PFSK-1 (cell line): ENCODE data around the gene BEGAIN.

Source experiments
- FOXP2 ChIP-seq: optimal IDR thresholded peaks from 2 replicates; pipeline ENCODE3; 2011; ENCODE audit warnings: borderline replicate concordance, control low read depth, inconsistent platforms; ENCODE audit not compliant: insufficient read depth; ENCODE audit errors: extremely low read length, extremely low read depth
- POLR2AphosphoS5 ChIP-seq: IDR thresholded peaks from 2 replicates; pipeline ENCODE4 v1.6.1; 2012; ENCODE audit warnings: low read depth, mild to moderate bottlenecking, control low read depth, low read length, moderate library complexity
- SIN3A ChIP-seq: IDR thresholded peaks from 2 replicates; pipeline ENCODE4 v1.6.1; 2012; ENCODE audit warnings: mild to moderate bottlenecking, low read length, moderate library complexity, borderline replicate concordance; ENCODE audit not compliant: insufficient read depth
- TAF1 ChIP-seq: IDR thresholded peaks from 2 replicates; pipeline ENCODE4 v1.6.1; 2012; ENCODE audit warnings: low read length, control low read depth, borderline replicate concordance; ENCODE audit not compliant: insufficient read depth
- TF ChIP-seq, protein P1 (sequence below), 2 experiments: IDR thresholded peaks; 2 replicates each; pipeline versions ENCODE4 v1.6.1 to v1.8.0; 2011 to 2012; ENCODE audit warnings: low read depth in 2 of 2, low read length in 2 of 2, control low read depth in 1 of 2, inconsistent platforms in 1 of 2, mild to moderate bottlenecking in 1 of 2, moderate library complexity in 1 of 2; ENCODE audit not compliant: insufficient read depth in 1 of 2

The BEGAIN gene

DNA sequence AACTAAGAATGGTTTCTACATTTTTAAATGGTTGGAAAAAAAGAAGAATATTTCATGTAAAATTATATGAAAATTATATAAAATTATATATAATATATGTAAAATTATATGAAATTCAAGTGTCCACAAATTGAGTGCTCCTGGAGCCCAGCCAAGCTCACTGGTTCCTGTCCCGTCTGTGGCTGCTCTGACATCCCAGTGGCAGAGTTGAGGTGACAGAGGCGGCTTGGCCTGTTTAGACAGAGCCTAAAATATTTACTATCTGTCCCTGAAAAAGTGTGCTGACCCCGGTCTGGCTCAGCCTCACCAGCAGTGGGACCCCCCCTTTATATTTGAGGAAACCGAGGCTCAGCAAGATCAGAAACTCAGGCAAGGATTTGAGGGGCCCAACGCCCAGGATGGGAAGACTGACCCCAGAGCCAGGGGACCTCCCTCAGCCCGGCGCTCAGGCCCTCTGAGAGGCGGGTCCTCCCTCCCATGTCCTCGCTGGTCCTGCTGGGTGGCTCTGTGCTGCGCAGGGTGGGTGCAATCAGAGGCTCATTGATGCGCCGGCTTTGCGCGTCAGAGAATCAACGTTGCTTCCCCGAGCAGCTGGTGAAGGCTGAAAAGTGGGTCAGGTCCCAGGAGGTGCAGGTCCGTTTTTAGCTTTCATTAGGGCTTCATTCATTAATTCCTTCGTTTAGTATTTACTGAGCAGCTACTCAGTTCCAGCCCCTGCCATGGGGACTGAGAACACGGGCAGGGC lies 21.5 kb upstream of the BEGAIN start:
- TF ChIP-seq TAF1 = no peak

DNA sequence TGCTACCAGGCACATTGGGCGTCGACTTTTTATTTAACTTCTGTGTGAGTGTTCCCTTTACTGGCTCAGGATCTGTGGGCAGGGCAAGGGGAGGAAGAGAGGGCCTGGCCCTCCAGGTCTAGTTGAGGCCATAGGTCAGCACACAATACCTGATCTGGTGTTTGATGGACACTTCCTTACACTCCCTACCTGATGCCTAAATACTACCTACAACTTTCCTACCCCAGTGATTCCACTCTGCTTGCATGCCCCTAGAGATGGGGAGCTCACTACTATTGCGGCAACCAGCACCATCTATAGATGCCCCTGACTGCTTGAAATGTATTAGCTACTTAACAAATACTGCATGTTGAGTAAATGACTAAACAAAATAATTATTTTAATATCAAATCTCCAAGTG lies 20.8 kb upstream of the BEGAIN start:
- no peak for TF ChIP-seq POLR2AphosphoS5
- no peak for TF ChIP-seq SIN3A
- no peak for TF ChIP-seq FOXP2
- TF ChIP-seq, protein P1, sequence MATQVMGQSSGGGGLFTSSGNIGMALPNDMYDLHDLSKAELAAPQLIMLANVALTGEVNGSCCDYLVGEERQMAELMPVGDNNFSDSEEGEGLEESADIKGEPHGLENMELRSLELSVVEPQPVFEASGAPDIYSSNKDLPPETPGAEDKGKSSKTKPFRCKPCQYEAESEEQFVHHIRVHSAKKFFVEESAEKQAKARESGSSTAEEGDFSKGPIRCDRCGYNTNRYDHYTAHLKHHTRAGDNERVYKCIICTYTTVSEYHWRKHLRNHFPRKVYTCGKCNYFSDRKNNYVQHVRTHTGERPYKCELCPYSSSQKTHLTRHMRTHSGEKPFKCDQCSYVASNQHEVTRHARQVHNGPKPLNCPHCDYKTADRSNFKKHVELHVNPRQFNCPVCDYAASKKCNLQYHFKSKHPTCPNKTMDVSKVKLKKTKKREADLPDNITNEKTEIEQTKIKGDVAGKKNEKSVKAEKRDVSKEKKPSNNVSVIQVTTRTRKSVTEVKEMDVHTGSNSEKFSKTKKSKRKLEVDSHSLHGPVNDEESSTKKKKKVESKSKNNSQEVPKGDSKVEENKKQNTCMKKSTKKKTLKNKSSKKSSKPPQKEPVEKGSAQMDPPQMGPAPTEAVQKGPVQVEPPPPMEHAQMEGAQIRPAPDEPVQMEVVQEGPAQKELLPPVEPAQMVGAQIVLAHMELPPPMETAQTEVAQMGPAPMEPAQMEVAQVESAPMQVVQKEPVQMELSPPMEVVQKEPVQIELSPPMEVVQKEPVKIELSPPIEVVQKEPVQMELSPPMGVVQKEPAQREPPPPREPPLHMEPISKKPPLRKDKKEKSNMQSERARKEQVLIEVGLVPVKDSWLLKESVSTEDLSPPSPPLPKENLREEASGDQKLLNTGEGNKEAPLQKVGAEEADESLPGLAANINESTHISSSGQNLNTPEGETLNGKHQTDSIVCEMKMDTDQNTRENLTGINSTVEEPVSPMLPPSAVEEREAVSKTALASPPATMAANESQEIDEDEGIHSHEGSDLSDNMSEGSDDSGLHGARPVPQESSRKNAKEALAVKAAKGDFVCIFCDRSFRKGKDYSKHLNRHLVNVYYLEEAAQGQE (IDR thresholded peaks at IDR 0.05; ENCODE audit: insufficient read depth in 1 of 2, low read depth in 2 of 2, low read length in 2 of 2) = no peak
- TF ChIP-seq TAF1 = no peak

DNA sequence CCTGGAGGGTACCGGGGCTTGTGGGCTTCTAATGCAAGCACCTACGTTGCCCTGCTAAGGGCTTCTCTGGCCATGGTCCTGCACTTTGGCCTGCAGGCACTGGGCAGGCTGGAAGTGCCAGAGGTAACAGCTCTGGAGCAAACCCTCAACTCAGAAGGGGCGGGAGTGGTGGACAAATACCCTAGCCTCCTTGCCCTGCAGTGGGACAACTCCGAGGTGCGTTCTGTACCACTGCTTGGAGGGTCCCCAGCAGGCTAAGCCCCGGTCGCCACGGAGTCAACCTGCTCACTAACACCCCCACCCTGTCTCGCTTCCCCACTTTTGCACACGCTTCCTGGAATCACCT lies 20.4 kb upstream of the BEGAIN start:
- TF ChIP-seq TAF1 (no peak), POLR2AphosphoS5 (no peak), SIN3A (no peak), FOXP2 (no peak)
- TF ChIP-seq, protein P1 (IDR thresholded peaks at IDR 0.05; ENCODE audit: insufficient read depth in 1 of 2, low read depth in 2 of 2, low read length in 2 of 2) = no peak

DNA sequence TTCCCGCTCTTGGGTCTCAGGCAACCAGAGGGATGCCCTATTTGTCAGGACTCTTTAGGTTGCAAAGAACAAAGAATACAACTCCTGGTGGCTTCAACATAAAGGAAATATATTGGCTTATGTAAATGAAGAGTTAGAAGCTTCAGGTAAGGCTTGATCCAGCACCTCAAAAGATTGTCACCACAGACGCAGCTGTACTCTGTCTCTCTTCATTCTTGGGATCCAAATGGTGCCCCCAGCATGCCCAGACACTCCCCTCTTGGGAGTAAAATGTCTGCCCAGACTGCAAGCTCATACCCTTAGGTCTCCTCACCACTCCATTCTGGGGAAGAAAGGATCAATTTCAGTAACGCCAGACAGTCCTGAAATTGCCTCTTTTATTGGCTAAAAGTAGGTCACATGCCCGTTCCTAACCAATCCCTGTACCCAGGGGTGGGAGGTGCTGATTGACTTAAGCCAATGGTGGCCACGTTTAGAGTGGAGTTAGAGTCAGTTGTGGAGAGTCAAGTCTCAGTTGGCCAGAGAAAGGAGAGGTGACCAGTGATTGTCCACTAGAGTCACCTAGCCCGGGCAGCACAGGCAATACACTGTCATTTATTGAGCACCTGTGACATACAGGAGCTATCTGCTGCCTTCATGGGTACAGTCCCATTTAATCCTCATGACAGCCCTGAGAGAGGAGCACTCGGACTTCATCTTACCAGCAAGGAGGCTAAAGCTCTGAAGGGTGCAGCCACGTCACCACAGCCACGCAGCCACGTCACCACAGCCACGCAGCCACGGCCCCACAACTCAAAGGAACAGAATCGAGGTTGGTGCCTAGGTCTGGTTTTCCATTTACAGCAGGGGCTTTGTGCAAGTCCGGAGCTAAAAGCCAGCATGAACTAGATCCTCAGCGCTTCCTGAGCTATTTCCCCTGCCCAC lies 19.7 kb upstream of the BEGAIN start:
- TF ChIP-seq POLR2AphosphoS5 (no peak), TAF1 (no peak), SIN3A (no peak), FOXP2 (no peak)
- TF ChIP-seq, protein P1 (IDR thresholded peaks at IDR 0.05; ENCODE audit: insufficient read depth in 1 of 2, low read depth in 2 of 2, low read length in 2 of 2) = no peak

- TF ChIP-seq, protein P1 (IDR thresholded peaks at IDR 0.05; ENCODE audit: insufficient read depth in 1 of 2, low read depth in 2 of 2, low read length in 2 of 2) = no peak
- TF ChIP-seq FOXP2 (no peak), POLR2AphosphoS5 (no peak), SIN3A (no peak), TAF1 (no peak)
Observed at GRCh38 chr14:100605706-100606686, 18.8 kb upstream of the BEGAIN start.
